Activated CD4-positive, alpha-beta T cell treated with anti-CD3 and anti-CD28 coated beads, Interleukin-2, amount 50 U/mL, for 16 hours (primary cell): ENCODE data around the gene PI4KA.

ENCODE experiments used
- DNase-seq: peaks from one replicate; pipeline ENCODE4 v3.0.0-alpha.2; 2020

PI4KA gene

DNA sequence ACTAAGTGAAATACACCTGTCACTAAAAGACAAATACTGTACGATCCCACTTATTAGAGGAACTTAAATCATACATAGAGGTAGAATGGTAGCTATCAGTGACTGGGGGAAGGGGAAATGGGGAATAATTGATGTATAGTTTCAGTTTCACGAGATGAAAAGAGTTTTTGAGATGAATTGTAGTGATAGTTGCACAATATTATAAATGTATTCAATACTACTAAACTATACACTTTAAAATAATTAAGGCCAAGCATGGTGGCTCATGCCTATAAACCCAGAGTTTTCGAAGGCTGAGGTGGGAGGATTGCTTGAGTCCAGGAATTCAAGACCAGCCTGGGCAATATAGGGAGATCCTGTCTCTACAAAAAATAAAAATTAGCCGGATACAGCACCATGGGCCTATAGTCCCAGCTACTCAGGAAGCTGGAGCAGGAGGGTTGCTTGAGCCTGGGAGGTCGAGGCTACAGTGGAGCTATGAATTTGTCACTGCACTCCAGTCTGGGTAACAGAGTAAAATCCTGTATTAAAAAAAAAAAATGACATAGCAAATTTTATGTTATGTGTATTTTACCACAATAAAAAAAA is 44.3 kb downstream of the PI4KA start:
- no peak for DNase-seq

DNA sequence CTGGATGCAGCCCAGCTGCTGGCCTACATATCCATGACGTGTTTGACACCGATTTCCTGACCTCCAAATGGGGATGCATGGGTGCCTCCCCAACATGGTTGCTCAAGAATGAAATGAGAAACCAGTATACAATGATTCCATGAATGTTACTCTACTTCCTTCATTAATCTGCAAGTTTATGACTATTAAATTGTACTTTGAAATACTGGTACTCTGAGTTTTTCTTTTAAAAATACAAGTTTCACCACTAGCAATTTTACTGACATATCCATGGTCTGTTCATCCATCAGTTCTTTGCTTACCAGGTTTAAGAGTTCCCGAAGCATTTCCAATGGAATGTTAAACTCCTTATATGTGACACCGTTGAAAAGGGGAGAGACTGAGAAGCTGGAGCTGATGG is 45.6 kb downstream of the PI4KA start:
- DNase-seq: no peak

DNA sequence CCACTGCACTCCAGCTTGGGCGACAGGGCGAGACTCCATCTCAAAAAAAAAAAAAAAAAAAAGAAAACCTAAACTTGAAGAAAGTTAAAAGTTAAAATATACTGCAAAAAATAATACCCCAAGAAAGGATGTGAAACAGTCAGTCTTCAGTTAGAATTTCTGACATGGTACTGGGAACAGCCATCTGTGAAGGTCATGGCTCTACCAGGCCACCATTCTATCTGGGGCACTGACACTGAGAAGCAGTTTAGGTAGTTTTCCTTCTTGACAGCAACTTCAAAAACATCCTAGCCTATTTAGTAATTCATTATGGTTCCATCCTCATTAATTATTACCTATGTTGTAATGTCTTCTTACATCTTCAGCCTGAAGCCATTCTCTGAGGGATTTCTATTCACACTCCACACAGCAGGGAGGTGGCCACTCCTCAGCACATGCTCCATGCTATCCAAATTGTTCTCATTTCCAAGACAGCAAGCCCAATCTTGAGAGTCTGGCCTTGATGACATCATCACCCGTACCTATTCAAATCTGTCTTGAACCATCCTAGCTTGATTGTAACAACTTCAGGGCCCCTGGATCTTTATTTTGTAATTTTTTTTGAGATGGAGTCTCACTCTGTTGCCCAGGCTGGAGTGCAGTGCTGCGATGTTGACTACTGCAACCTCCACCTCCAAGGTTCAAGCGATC is 46.5 kb downstream of the PI4KA start:
- no peak for DNase-seq

DNA sequence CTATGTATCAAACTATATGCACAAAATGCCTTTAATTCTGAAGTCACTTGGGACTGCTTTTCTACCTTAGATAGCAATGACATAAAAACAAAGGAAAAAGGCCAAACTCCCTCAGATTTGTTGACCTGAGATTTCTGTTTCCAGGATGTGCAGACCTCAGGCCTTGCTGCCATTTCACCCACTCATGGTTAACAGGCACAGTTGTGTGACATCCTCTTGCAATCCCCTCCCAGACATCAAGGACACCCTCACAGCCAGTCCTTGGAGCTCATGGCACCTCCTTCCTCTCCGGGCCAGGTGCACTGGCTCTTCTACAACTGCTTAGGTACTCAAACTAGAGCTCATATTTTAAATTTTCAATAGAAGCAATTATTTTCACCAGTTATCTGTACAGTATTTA is 47.4 kb downstream of the PI4KA start:
- no peak for DNase-seq

DNA sequence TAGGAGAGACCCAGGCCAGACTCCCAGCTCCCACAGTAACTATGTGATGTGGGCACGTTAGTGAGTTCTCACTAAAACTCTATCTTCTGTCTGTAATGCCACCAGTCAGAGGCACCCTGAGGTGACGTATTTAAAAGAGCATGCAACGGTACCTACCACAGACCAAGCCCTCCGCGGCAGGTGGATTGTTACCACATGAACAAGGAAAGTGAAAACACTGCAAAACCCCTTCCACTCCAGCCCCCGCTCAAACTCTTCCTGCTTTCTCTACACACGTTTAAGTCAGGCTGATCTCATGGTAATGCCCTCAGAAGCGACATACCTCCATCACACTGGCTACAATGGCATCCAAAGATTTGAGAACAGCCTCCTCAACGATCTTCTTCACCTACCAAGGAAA is 48.0 kb downstream of the PI4KA start:
- DNase-seq: no peak

DNA sequence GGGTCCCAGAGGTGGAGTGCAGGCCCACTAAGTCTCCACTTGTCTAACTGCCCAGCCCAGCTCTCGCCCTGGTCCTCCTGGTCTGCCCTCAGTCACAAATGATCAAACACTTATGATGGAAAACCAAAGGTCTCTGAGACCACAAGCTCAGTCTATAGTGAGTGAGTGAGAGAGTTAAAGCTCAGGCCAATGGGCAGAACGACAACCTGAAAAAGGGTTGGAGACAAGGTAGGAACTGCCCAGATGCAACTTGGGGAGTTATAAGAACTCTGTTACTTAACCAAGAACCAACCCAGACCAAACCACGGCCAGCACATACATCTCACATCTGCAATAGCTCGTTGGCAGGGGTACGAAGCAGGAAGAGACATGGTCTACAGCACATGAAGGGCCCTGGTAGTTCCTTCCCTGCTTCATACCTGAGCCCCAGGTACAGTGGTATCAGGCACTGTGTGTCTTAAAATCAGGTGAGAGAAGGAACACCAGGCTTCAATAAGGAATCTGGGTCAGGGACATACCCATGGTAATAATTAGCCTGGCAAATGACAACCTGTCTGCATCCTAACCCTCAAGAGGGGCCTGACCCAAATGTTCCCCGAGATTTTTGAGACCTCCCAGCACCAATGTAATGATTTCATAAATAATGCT is 48.9 kb downstream of the PI4KA start:
- DNase-seq: no peak

DNA sequence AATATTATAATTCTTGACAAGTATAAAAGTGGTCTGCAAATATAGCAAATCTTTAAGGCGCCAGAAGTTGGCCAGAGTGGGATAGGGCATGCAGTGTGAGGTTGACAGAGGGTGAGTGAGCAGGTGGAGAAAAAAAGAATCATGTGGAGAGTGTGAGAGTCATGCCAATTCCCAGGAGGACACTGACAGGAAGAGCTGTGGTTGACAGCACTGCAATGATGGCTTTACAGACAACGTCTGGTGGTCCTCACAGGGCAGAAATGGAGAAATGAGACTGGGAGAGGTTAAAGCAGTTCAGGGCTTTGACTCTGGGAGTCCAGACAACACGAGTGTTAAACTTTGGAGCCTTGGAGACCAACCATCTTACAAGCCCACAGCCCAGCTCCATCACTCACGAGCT is 49.8 kb downstream of the PI4KA start:
- no peak for DNase-seq

DNA sequence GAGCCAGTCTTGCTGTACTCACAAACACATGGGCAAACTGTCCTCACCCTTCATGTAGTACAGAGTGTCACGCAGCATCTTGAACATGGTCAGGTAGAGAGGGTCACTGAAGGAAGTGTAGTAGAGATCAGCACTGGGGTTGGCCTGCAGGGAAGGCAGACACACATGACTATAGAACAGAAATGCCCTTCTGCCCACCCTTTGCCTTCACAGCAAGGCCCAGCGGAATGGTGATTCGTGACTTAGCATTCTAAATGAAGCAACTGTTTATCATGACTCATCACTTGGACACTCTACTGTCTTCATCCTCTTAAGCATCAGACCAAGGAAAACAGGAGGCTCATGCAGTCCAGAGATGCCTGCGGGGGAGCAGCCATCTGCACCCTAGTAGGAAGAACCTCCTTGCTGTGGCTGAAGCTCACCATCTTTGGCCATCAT is 51.3 kb downstream of the PI4KA start:
- DNase-seq: no peak

DNA sequence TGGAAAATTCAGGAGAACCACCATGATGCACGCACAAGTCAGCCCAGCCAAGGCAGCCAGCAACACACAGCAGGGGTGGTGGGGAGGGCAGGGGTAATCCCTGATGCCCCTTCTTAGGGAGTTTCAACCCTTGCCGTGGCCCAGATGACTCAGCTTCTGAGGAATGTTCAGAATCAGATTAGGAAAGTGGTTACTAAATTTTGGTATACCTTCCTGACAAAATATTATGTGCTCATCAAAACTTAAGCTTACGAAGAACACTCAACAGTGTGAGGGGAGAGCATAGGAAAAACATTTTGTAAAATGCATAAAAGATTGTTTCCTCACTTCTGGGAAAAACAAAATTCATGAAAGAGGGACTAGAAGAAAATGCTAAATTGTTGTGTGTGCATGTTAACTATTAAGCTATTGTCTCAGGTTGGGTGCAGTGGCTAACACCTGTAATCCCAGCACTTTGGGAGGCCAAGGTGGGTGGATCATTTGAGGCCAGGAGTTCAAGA is 52.6 kb downstream of the PI4KA start:
- DNase-seq: no peak

DNA sequence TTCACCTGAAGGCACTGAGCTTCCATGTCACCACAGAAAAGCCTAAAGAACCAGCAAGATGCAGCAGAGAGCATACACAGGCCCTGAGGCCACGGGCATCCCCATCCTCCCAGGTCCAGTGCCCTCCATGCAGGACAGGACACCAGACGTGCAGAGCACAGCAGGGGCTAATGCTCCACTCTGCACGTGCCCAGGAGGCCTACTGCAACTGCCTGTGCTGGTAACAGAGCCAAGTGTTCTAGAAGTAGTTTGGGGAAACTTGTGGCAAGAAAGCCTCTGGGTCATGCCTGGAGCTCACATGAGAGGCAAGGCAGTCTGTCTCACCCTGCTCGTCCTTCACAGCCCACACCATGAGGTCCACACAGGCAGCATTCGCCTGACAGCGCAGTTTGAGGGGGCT is 54.0 kb downstream of the PI4KA start:
- DNase-seq: no peak

DNA sequence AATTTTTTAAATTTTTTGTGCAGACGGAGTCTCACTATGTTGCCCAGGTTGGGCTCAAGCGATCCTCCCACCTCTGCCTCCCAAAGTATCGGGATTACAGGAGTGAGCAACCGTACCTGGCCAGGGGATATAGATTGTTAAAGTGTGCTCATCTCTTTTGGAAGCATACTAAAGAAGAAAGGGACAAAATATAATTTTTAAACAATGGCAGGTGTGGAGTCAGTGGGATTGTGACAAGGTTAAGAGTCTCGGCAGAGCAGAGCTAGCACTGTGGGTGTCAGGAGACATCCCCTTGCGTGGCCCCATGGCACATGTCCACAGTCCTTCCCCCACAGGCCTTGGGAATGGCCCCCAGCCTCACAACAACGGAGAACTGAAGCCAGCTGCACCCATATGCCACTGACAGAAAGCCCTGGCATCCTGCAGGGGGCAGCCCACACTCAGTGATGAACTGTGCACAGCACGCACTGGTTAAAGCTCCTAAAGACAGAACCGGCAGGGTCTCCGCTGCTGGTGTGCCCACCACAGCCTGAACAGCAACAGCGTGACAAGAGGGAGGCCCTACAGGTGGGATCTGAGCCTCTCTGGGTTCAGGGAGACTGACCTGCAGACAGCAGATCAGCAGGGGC is 54.8 kb downstream of the PI4KA start:
- peak; percentile 18 for DNase-seq

DNA sequence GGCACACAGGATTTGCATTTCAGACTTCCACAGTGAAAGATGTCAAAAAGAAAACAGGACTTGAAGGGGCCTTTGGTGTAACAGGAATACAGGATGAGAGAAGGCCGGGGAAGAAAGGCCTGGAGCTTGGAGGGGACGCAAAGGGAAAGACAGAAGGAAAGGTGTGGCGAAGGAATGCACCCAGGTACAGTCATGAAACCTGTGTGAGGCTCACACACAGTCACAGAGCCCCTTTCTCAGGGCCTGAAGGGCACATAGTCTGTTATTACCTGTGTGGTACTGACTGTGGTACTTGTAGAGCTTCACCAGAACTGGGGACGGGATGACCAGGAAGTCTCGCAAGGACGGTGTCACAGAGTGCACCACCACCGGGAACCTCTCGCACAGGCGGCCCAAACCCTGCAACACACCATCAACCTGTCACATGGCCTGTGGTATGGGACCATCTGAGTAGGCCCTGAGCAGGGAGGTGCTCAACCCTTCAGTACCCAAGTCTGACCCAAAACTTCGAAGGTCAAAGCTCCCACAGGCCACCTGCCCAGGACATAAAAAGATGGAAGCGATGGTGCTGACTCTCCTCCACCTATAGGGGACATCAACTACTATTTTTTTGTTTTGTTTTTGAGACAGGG is 55.6 kb downstream of the PI4KA start:
- no peak for DNase-seq

DNA sequence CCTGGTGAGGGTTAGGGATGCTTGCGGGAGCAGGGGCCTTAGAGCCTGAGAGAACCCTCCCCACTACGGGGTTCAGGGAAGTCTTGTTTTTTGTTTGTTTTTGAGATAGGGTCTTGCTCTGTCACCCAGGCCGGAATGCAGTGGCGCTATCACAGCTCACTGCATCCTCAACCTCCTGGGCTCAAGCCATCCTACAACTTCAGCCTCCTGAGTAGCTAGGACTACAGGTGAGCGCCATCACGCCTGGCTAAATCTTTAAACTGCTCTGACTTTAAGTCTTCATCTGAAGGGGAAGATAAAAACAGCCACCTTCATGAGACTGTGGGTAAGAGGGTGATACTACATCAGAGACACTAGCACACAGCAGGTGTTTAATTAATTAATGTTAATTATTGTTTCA is 56.2 kb downstream of the PI4KA start:
- DNase-seq: no peak

DNA sequence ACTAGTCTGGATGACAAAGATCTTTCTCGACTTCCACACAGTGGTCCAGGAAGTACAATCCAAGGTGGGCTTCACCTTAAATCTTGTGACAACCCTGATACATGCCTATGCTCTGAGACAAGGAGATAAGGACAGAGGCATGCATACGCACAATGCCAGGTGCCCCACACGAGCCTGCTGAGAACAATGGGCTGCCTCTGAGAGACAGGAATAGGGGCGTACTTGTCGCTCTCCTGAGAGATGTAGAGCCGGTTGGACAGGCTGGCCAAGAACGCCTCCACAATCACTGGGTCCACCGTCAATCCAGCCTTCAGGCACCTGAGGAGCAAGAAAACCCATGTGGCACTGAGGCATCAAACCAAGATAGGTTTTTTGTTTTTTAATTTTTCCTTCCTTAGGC is 59.2 kb downstream of the PI4KA start:
- no peak for DNase-seq

DNA sequence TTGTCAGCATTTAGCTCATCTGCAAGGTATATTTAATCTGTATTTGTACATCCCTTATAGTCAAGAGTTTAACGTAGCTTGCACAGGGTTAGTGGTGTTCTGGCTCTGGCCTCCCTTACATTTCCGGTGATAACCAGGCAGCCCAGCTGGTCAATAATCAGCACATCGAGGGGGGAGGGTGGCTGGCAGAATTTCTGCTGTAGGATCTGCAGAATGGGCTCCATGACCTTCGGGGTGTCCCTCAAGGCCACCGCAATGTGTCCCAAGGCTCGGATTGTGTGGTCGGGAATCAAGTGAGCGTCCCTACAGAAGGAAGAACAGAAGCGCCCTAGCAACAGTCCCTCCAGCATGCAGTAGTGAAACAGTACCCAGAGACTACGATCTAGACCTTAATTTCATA is 59.6 kb downstream of the PI4KA start:
- no peak for DNase-seq

DNA sequence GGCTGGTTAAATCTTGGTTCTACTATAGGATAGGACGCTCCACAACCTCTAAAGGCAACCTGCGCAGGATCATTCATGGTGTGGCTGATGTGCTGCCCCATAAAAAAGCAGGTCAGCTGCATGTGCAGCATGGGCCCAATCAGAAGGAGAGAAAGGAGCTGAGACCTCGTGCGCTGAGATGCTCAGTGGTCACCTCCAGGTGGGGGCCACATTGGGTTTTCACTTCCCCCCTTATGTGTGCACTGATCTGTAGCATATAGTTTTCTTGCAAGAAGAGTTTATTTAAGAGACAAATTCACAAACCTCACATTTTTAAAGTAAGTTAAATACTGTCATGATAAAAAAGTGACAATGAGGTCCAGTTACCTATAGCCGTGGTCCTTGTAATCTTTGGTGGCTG is 60.4 kb downstream of the PI4KA start:
- no peak for DNase-seq

DNA sequence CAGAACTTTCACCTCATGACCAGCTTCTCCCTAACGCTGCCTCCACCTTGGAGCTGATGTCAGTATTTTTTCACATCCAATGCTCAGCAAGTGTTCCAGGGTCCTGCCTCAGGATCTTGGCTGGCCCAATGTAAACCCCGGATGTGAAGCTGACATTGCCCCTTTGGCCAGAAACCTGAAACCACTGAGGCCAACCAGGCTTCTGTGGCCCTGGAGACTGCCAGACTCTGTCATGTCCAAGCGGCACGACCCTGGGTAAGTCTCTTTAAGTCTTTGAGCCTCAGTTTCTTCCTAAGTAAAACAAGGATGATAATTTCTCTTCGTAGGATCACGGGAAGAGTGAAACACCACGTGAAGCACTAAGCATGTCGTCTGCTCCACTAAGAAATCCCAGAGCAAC is 61.9 kb downstream of the PI4KA start:
- DNase-seq: no peak

DNA sequence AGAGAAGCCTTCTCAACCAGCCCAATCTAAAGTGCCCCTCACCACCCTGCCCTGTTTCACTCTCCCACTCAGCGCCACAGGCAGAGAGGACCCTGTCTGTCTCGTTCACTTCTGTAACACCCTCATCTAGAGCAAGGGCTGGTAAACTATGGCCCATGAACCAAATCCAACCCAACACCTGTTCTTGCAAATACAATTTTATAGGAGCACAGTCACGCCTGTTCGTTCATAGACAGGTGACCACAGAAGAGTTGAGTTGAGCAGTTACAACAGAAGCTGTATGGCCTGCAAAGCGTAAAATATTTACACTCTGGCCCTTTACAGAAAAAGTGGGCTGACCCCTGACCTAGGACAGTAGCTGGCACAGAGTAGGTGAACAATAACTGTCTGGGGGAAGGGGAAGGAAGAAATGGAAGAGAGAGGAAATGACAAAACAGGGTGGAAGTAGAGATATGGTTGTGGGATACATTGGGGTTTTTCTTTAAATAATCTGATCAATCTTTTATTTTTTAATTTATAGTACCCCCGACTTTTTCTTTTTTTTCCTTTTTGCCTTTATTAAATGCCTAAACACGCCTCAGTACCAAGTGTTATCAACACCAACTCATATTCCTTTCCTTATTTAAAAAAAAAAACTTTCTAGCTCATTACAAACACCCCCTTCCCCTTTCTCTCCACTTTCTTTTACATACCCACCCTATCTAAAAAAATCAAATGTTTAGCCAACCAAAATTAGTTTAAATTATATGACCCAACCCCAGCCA is 63.8 kb downstream of the PI4KA start:
- no peak for DNase-seq

DNA sequence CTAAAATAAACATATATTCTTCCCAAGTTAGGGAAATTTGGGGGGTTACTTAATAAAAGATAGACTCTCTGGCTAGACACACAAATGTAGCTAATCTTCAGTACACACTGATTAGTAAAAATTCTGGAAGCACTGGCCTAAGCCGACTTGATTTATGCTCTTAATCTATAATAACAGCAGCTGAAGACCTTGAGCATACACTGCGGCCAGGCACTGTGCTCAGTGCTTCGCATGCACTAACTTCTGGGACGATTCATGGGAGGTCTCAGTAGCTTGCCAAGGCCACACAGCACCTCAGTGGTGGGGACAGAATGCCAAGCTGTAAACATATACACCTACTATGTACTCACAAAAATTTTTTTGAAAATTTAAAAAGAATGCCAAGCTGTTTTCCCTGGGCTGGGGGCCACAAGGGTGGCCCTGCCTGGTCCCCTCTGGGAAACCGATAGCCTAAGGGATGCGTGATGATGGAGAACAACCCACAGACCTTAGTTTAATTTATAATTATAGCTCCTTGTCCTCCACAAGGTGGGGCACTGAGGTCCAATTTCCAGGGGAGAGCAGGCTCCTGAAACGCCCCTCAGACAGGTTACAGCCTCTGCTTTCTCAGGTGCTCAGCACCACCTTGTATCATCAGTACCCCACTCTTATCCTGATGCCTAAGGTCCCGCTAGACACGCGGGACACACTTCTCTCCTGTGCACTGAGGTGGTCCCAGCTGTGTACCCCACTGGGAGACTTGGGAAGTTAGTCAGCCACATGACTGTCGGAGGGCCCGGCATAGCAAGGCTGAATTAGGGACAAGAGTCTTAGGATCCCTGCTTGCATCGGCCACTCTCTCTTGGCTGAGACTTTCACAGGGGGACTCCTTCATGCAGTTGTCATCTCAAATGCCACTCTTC is 64.6 kb downstream of the PI4KA start:
- DNase-seq: no peak

DNA sequence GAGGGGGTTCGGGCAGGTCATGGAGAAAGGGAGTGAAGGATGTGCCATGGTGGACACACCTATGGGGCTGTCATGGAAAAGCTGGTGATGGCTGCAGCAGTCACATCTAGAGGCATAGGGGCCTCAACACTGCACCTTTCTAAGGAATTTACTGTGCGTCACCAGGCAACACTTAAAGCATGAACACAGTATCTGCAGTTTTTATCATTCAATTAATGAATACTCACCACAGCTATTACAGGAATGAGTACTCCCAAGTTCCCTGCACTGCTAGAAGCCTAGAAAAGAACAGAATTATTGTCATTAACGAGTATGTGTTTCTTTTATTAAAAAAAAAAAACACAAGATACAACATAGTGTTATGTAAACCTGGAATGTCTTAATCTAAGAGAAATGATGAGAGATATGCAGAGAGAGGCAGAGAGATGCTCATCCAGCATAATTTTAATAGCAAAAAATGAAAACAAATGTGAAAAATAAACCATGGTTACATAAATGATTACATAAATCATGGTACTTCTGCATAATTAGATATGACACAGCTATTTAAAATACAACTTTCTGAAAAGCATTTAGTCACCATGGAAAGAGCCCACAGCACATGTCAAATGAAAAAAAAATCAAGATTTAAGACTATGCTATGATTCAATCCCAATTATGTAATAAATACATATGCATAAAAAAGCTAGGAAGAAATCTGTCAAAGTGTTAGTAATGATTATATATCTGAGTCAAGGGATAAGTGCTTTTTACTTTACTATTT is 65.5 kb downstream of the PI4KA start:
- no peak for DNase-seq
